ENCODE measurements around the gene RPUSD1. TPM values are rescaled to one million over a fixed set of nuclear protein-coding genes. Genes with fewer than 3 reads are reported as not detected.

The RPUSD1 gene
- total and polyA plus RNA-seq, 2 of the 13 experiments (the other 11 are each of a cell fraction or from before 2014, with no cell fraction given): 13.1 to 26.2 TPM

GRCh38 chr16:775236-775796 lies 12.9 kb downstream of the RPUSD1 start (continued):
- TF ChIP-seq AFF4 (CRISPR knock-in tag; IDR thresholded peaks at IDR 0.05) (no peak), TOPORS (CRISPR knock-in tag; IDR thresholded peaks at IDR 0.05) (no peak), NR3C1 (CRISPR knock-in tag; IDR thresholded peaks at IDR 0.05) (no peak), ZNF34 (CRISPR knock-in tag; IDR thresholded peaks at IDR 0.05; ENCODE audit: borderline replicate concordance) (no peak), RXRA (CRISPR knock-in tag; IDR thresholded peaks at IDR 0.05) (no peak), MXD4 (CRISPR knock-in tag; IDR thresholded peaks at IDR 0.05) (no peak), NR2F2 (IDR thresholded peaks at IDR 0.05; ENCODE audit: borderline replicate concordance, low read depth) (no peak), ZNF530 (CRISPR knock-in tag; IDR thresholded peaks at IDR 0.05; ENCODE audit: low read depth) (no peak), CREBL2 (CRISPR knock-in tag; IDR thresholded peaks at IDR 0.05; ENCODE audit: borderline replicate concordance) (no peak)
